NCI-H2196 treated with DMSO at 0.1 percent for 48 hours (cell line): ENCODE measurements around the gene PROB1.
"Not testable (repeated sequence)": the region's sequence is repeated elsewhere in the genome, so short reads cannot be mapped to it uniquely, and the experiment has no call there.

Experiments
- DNase-seq: peaks from one replicate; lab custom pipeline; 2025; ENCODE audit not compliant: unreplicated experiment; lab: John Stamatoyannopoulos, UW

The PROB1 gene

GRCh38 chr5:139393497-139394122 lies 1.3 kb downstream of the PROB1 start:
- DNase-seq: no peak

GRCh38 chr5:139392678-139393496 lies 2.0 kb downstream of the PROB1 start:
- peak; percentile 71 for DNase-seq

GRCh38 chr5:139392324-139392677 lies 2.6 kb downstream of the PROB1 start:
- DNase-seq: no peak

- no peak for DNase-seq
Measured at GRCh38 chr5:139391570-139392323, 3.2 kb downstream of the PROB1 start.

- DNase-seq: no peak
Measured at GRCh38 chr5:139390639-139391569, 4.0 kb downstream of the PROB1 start.

GRCh38 chr5:139389701-139390638 lies 4.9 kb downstream of the PROB1 start, which contains the start of gene MZB1:
Gene MZB1 (minus strand): TSS chr5:139389913. CDS start chr5:139389856, 57 bp downstream.
- no peak for DNase-seq

- no peak for DNase-seq
Measured at GRCh38 chr5:139388198-139388821, 6.6 kb downstream of the PROB1 start.

GRCh38 chr5:139387611-139388197 lies 7.2 kb downstream of the PROB1 start:
- DNase-seq: no peak

- DNase-seq: not testable (repeated sequence)
Measured at GRCh38 chr5:139386956-139387355, 7.9 kb downstream of the PROB1 start.

- no peak for DNase-seq
Measured at GRCh38 chr5:139386050-139386438, 8.9 kb downstream of the PROB1 start.

- DNase-seq: no peak
Measured at GRCh38 chr5:139385061-139386049, 9.5 kb downstream of the PROB1 start.

GRCh38 chr5:139384591-139385051 lies 10.3 kb downstream of the PROB1 start:
- DNase-seq: no peak

- no peak for DNase-seq
Measured at GRCh38 chr5:139383993-139384590, 10.8 kb downstream of the PROB1 start.

GRCh38 chr5:139383275-139383992 lies 11.5 kb downstream of the PROB1 start, which contains the start of gene SLC23A1:
Gene SLC23A1 (minus strand): TSS chr5:139383297. CDS start chr5:139383253, 44 bp downstream.
- DNase-seq: no peak

GRCh38 chr5:139382807-139383206 lies 12.1 kb downstream of the PROB1 start:
- DNase-seq: no peak
